Endothelial cell of umbilical vein (primary cell): Measurements from ENCODE around the gene SCAMP4.

Experiments used
- CTCF ChIP-seq, 2 donors: IDR thresholded peaks; 1 replicate in 1 of 2; 2 replicates in 1 of 2; pipeline ENCODE4 v1.5.1; 2011; ENCODE audit warnings: low read length in 2 of 2, mild to moderate bottlenecking in 2 of 2, moderate library complexity in 2 of 2, control low read depth in 1 of 2, inconsistent platforms in 1 of 2, low read depth in 1 of 2; ENCODE audit not compliant: insufficient read depth in 1 of 2; ENCODE audit errors: extremely low read depth in 1 of 2
- EZH2 ChIP-seq: IDR thresholded peaks from 2 replicates; pipeline ENCODE4 v1.6.1; 2012; ENCODE audit warnings: borderline replicate concordance, low read depth, mild to moderate bottlenecking, moderate library complexity, low read length, inconsistent platforms; ENCODE audit not compliant: severe bottlenecking
- FOS ChIP-seq: IDR thresholded peaks from 2 replicates; pipeline ENCODE4 v1.6.1; 2011; ENCODE audit warnings: mild to moderate bottlenecking, low read length, moderate library complexity, borderline replicate concordance; ENCODE audit not compliant: insufficient read depth
- GATA2 ChIP-seq: IDR thresholded peaks from 2 replicates; pipeline ENCODE4 v1.7.0; 2011; ENCODE audit warnings: low read depth, mild to moderate bottlenecking, moderate library complexity, mixed read lengths, low read length; ENCODE audit not compliant: insufficient read length, insufficient read depth
- JUN ChIP-seq: IDR thresholded peaks from 2 replicates; pipeline ENCODE4 v1.6.1; 2011; ENCODE audit warnings: borderline replicate concordance, low read depth; ENCODE audit not compliant: insufficient read length, insufficient read depth
- MAX ChIP-seq: IDR thresholded peaks from 2 replicates; pipeline ENCODE4 v1.6.1; 2011; ENCODE audit not compliant: insufficient read depth, insufficient read length
- POLR2A ChIP-seq: IDR thresholded peaks from 2 replicates; pipeline ENCODE4 v1.6.1; 2012; ENCODE audit warnings: low read depth, mild to moderate bottlenecking, control low read depth, low read length
- POLR2AphosphoS5 ChIP-seq: IDR thresholded peaks from 2 replicates; pipeline ENCODE4 v1.6.1; 2012; ENCODE audit warnings: low read depth, mild to moderate bottlenecking, control low read depth, low read length, moderate library complexity; ENCODE audit not compliant: insufficient read depth

- no peak for TF ChIP-seq CTCF (IDR thresholded peaks at IDR 0.05; ENCODE audit: extremely low read depth in 1 of 2, insufficient read depth in 1 of 2, low read depth in 1 of 2, low read length in 2 of 2)
- no peak for TF ChIP-seq POLR2A
- no peak for TF ChIP-seq MAX
- TF ChIP-seq FOS = no peak
- no peak for TF ChIP-seq POLR2AphosphoS5
- TF ChIP-seq EZH2 = no peak
- no peak for TF ChIP-seq JUN
- no peak for TF ChIP-seq GATA2
These were observed 38.4 kb upstream of the SCAMP4 start for GRCh38 chr19:1866693-1867348.
